Fibroblast of pulmonary artery (primary cell): Measurements from ENCODE around the gene CDH5.

Experiments
- DNase-seq: peaks from one replicate; pipeline ENCODE4 v3.0.0-alpha.2; 2010; ENCODE audit warnings: low read depth
- H3K4me3 ChIP-seq: replicated peaks from 2 replicates; pipeline ENCODE4 v1.5.1; 2011; ENCODE audit warnings: low read depth, mild to moderate bottlenecking, control low read depth, low read length, moderate library complexity
- CTCF ChIP-seq: IDR thresholded peaks from 2 replicates; pipeline ENCODE4 v1.5.1; 2011; ENCODE audit warnings: mild to moderate bottlenecking, control low read depth, low read length, inconsistent platforms; ENCODE audit errors: missing control alignments

The CDH5 gene

GRCh38 chr16:66438536-66438935 is 72.0 kb downstream of the CDH5 start:
- TF ChIP-seq CTCF, result no peak
- no peak overlapping the region for H3K4me3 ChIP-seq
- no peak for DNase-seq

DNA sequence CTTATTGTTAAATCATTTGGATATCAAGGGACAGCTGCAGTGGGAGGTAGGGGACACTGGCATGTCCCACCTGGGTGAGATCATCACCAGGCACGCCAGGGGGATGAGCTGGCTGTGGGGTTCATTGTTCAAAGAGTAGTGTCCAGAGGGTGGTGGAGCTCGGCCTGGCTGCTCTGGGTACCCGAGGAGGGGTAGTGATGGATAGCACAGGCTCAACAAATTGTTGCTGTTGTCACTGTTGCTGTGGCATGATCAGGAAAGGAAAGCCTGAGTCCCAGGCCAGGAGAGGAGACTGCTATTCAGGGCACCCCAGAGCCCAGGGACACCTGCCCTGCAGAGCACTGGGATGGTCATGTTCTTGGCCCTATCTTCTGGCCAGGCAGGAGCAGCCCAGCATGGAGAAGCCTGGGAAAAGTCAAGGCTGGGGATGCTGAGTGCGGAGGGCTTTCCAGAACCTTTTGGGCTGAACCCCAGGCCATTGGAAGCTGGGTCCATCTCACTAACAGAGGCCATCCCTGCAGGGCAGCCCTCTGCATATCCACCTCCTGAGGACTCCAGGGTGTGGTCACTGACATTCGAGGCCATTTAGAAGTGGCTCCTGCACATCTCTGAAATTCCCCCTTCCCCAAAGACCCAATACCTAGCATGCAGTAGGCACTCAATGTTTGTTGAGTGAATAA is 72.7 kb downstream of the CDH5 start:
- no peak for DNase-seq
- TF ChIP-seq CTCF, result no peak
- H3K4me3 ChIP-seq, result no peak overlapping the region

GRCh38 chr16:66440271-66440802 is 73.8 kb downstream of the CDH5 start:
- TF ChIP-seq CTCF, result no peak
- H3K4me3 ChIP-seq, result no peak overlapping the region
- no peak for DNase-seq

GRCh38 chr16:66440970-66441369 is 74.5 kb downstream of the CDH5 start:
- DNase-seq, result no peak
- H3K4me3 ChIP-seq, result no peak overlapping the region
- TF ChIP-seq CTCF, result no peak

- peak; percentile 57 for DNase-seq
- TF ChIP-seq CTCF, result no peak
- no peak overlapping the region for H3K4me3 ChIP-seq
These were observed 75.3 kb downstream of the CDH5 start for GRCh38 chr16:66441586-66442375.

DNA sequence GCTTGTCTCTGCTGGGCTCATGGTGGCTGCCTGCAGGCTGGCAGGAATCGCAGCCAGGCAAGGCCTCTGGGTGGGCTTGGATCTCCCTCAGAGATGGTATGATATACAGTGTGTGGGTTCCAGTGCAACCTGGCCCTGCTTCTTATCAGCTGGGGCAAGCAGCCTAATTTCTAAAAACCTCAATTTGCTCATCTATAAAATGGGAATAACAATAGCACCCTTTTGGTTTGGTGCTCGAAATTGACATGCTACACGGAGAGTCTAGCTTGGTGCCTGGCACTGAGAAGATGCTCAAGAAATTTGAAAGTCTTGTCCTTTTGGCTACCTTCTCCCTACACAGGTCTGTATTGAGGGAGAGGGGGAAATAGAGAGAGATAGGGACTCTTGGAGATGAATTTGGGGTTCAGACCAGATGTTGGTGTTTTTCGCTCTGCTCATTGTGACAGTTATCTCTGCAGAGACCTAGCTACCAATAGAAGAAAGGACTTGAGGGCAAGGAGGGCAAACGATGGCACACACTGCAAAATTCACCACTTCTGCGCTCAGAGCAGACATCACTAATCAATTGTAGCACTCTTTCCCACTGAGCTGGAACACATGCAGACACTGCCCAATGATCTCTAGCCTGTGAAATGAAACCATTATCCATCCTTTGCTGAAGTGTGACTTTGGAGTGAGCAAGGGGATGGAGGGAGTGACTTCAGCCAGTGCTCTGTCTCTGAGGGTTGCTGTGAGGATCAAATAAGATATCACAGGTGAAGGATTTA is 76.2 kb downstream of the CDH5 start:
- no peak for DNase-seq
- no peak overlapping the region for H3K4me3 ChIP-seq
- no peak for TF ChIP-seq CTCF
